GM19193 (cell line): ENCODE results near the gene DUS4L.

Experiments used
- POLR2A ChIP-seq: IDR thresholded peaks from 4 replicates; pipeline ENCODE4 v1.6.1; 2011; ENCODE audit not compliant: insufficient read depth, insufficient read length; ENCODE audit errors: extremely low read depth

DUS4L gene

GRCh38 chr7:107563775-107564552, at the start of gene DUS4L, which contains the start of gene COG5:
Gene DUS4L, plus strand, starts transcription at chr7:107563971. Its CDS starts 3,100 bp downstream, at chr7:107567071.
Gene COG5, minus strand, starts transcription at chr7:107563920. Its CDS starts 24 bp downstream, at chr7:107563896.
- TF ChIP-seq POLR2A: peak; percentile 87

- no peak for TF ChIP-seq POLR2A
Measured at GRCh38 chr7:107526672-107527071, 37.1 kb upstream of the DUS4L start.

- TF ChIP-seq POLR2A: no peak
Measured at GRCh38 chr7:107527196-107527595, 36.6 kb upstream of the DUS4L start.

GRCh38 chr7:107528461-107528860, 35.3 kb upstream of the DUS4L start:
- no peak for TF ChIP-seq POLR2A

- no peak for TF ChIP-seq POLR2A
Measured at GRCh38 chr7:107530751-107531150, 33.0 kb upstream of the DUS4L start.

- TF ChIP-seq POLR2A: no peak
Measured at GRCh38 chr7:107534139-107534538, 29.6 kb upstream of the DUS4L start.

GRCh38 chr7:107538001-107538400, 25.8 kb upstream of the DUS4L start:
- no peak for TF ChIP-seq POLR2A

GRCh38 chr7:107543338-107543993, 20.3 kb upstream of the DUS4L start:
- TF ChIP-seq POLR2A: no peak

GRCh38 chr7:107544848-107545591, 18.8 kb upstream of the DUS4L start:
- TF ChIP-seq POLR2A: no peak

GRCh38 chr7:107551936-107552335, 11.8 kb upstream of the DUS4L start:
- no peak for TF ChIP-seq POLR2A

GRCh38 chr7:107555893-107556292, 7.9 kb upstream of the DUS4L start:
- TF ChIP-seq POLR2A: no peak

- TF ChIP-seq POLR2A: no peak
Measured at GRCh38 chr7:107559864-107560263, 3.9 kb upstream of the DUS4L start.

- no peak for TF ChIP-seq POLR2A
Measured at GRCh38 chr7:107560898-107561516, 2.8 kb upstream of the DUS4L start.

- TF ChIP-seq POLR2A: no peak
Measured at GRCh38 chr7:107563081-107563774, 543 bp upstream of the DUS4L start.

- no peak for TF ChIP-seq POLR2A
Measured at GRCh38 chr7:107564553-107565298, 955 bp downstream of the DUS4L start.

GRCh38 chr7:107570298-107570697, 6.5 kb downstream of the DUS4L start:
- no peak for TF ChIP-seq POLR2A
